SW 1271 (cell line): ENCODE results near the gene KRTAP16-1.
"Not testable (repeated sequence)": the region's sequence is repeated elsewhere in the genome, so short reads cannot be mapped to it uniquely, and the experiment has no call there.

ENCODE experiments used
- DNase-seq, 2 experiments: peaks; one replicate each; lab custom pipeline; 2025; lab: John Stamatoyannopoulos, UW

Gene KRTAP16-1

GRCh38 chr17:41301916-41302901 lies 6.9 kb downstream of the KRTAP16-1 start, which contains the start of gene KRTAP29-1:
Gene KRTAP29-1, minus strand, starts transcription at chr17:41302851. Its CDS starts 0 bp downstream, at chr17:41302851.
- DNase-seq: no peak

GRCh38 chr17:41301204-41301790 lies 7.8 kb downstream of the KRTAP16-1 start:
- no peak for DNase-seq

GRCh38 chr17:41298458-41299135 lies 10.5 kb downstream of the KRTAP16-1 start:
- DNase-seq: no peak

- no peak for DNase-seq
These were observed 12.3 kb downstream of the KRTAP16-1 start for GRCh38 chr17:41296846-41297245.

- no peak for DNase-seq
These were observed 15.1 kb downstream of the KRTAP16-1 start for GRCh38 chr17:41294016-41294415.

- DNase-seq: no peak
These were observed 22.1 kb downstream of the KRTAP16-1 start for GRCh38 chr17:41287050-41287449.

GRCh38 chr17:41284546-41284945 lies 24.6 kb downstream of the KRTAP16-1 start:
- no peak for DNase-seq

GRCh38 chr17:41284043-41284442 lies 25.1 kb downstream of the KRTAP16-1 start:
- DNase-seq: no peak

- DNase-seq: no peak
These were observed 30.7 kb downstream of the KRTAP16-1 start for GRCh38 chr17:41278176-41278955.

- not testable (repeated sequence) for DNase-seq
These were observed 33.4 kb downstream of the KRTAP16-1 start, which contains the start of gene KRTAP9-7 for GRCh38 chr17:41275648-41276190. Gene KRTAP9-7, plus strand, starts transcription at chr17:41275698. Its CDS starts 0 bp downstream, at chr17:41275698.

- DNase-seq: no peak
These were observed 37.3 kb downstream of the KRTAP16-1 start for GRCh38 chr17:41271858-41272257.

GRCh38 chr17:41271323-41271722 lies 37.8 kb downstream of the KRTAP16-1 start:
- DNase-seq: not testable (repeated sequence)

- DNase-seq: no peak
These were observed 41.4 kb downstream of the KRTAP16-1 start for GRCh38 chr17:41267711-41268110.

GRCh38 chr17:41265078-41265477 lies 44.0 kb downstream of the KRTAP16-1 start, which contains the start of gene KRTAP9-6:
Gene KRTAP9-6, plus strand, starts transcription at chr17:41265378. Its CDS starts 0 bp downstream, at chr17:41265378.
- no peak for DNase-seq

- no peak for DNase-seq
These were observed 44.5 kb downstream of the KRTAP16-1 start for GRCh38 chr17:41264599-41264998.

- no peak for DNase-seq
These were observed 45.9 kb downstream of the KRTAP16-1 start for GRCh38 chr17:41263212-41263611.

GRCh38 chr17:41258406-41258805 lies 50.7 kb downstream of the KRTAP16-1 start:
- DNase-seq: no peak
